ENCODE data around the gene ABHD2.

ABHD2 gene

GRCh38 chr15:89123181-89123525, 34.9 kb downstream of the ABHD2 start:
- in situ Hi-C loops (cut with HindIII; ENCODE audit: low sequenced_read_pairs): no loop called here
- DNase-seq (ENCODE audit: low read depth, low spot score): no peak
- TF ChIP-seq CTCF (IDR thresholded peaks at IDR 0.05; ENCODE audit: low read depth, low read length): no peak
- H3K4me3 ChIP-seq (ENCODE audit: low read depth, low read length): no peak overlapping the region

- DNase-seq (ENCODE audit: low read depth, low spot score): no peak
- in situ Hi-C loops (cut with HindIII; ENCODE audit: low sequenced_read_pairs): no loop called here
- H3K4me3 ChIP-seq (ENCODE audit: low read depth, low read length): no peak overlapping the region
- TF ChIP-seq CTCF (IDR thresholded peaks at IDR 0.05; ENCODE audit: low read depth, low read length): no peak
These were observed 37.0 kb downstream of the ABHD2 start for GRCh38 chr15:89125088-89125826.

- DNase-seq (ENCODE audit: low read depth, low spot score): no peak
- TF ChIP-seq CTCF (IDR thresholded peaks at IDR 0.05; ENCODE audit: low read depth, low read length): no peak
- H3K4me3 ChIP-seq (ENCODE audit: low read depth, low read length): no peak overlapping the region
- in situ Hi-C loops (cut with HindIII; ENCODE audit: low sequenced_read_pairs): no loop called here
These were observed 37.8 kb downstream of the ABHD2 start for GRCh38 chr15:89126009-89126408.

- no peak for DNase-seq (ENCODE audit: low read depth, low spot score)
- no peak for TF ChIP-seq CTCF (IDR thresholded peaks at IDR 0.05; ENCODE audit: low read depth, low read length)
- H3K4me3 ChIP-seq (ENCODE audit: low read depth, low read length): no peak overlapping the region
- in situ Hi-C loops (cut with HindIII; ENCODE audit: low sequenced_read_pairs): no loop called here
These were observed 38.9 kb downstream of the ABHD2 start for GRCh38 chr15:89127054-89127702.

GRCh38 chr15:89128320-89129122, 40.3 kb downstream of the ABHD2 start:
- in situ Hi-C loops (cut with HindIII; ENCODE audit: low sequenced_read_pairs): no loop called here
- DNase-seq (ENCODE audit: low read depth, low spot score): no peak
- no peak overlapping the region for H3K4me3 ChIP-seq (ENCODE audit: low read depth, low read length)
- no peak for TF ChIP-seq CTCF (IDR thresholded peaks at IDR 0.05; ENCODE audit: low read depth, low read length)

GRCh38 chr15:89129123-89129815, 41.0 kb downstream of the ABHD2 start:
- peak; percentile 81 for TF ChIP-seq CTCF (IDR thresholded peaks at IDR 0.05; ENCODE audit: low read depth, low read length)
- in situ Hi-C loops (cut with HindIII; ENCODE audit: low sequenced_read_pairs): no loop called here
- no peak for DNase-seq (ENCODE audit: low read depth, low spot score)
- H3K4me3 ChIP-seq (ENCODE audit: low read depth, low read length): no peak overlapping the region

All from astrocyte of the spinal cord (primary cell).